HL-60 (cell line): ENCODE measurements around the gene ZMIZ1.

Source experiments
- DNase-seq, 2 experiments: peaks; one replicate each; pipeline ENCODE4 v3.0.0-alpha.2; 2010 to 2020; ENCODE audit warnings: low read depth in 1 of 2, low spot score in 1 of 2
- H3K27ac ChIP-seq: fragments of 250-450 bp; sonication (Bioruptor Pico); replicated peaks from 2 replicates; pipeline ENCODE4 v1.5.1; 2020; ENCODE audit warnings: mild to moderate bottlenecking, moderate library complexity
- H3K27me3 ChIP-seq: fragments of 250-450 bp; sonication (Bioruptor Pico); 2 replicates; pipeline ENCODE4 v1.5.1; 2021; ENCODE audit warnings: mild to moderate bottlenecking, moderate library complexity; ENCODE audit not compliant: insufficient read depth, poor library complexity, severe bottlenecking
- H3K4me3 ChIP-seq: replicated peaks from 2 replicates; pipeline ENCODE4 v1.5.1; 2011; ENCODE audit warnings: mild to moderate bottlenecking, control low read depth, low read length; ENCODE audit not compliant: insufficient read depth
- GABPA ChIP-seq: IDR thresholded peaks from 2 replicates; pipeline ENCODE4 v1.6.1; 2012; ENCODE audit warnings: low read depth
- POLR2AphosphoS5 ChIP-seq: IDR thresholded peaks from 2 replicates; pipeline ENCODE4 v1.6.1; 2012; ENCODE audit warnings: low read depth
- REST ChIP-seq: IDR thresholded peaks from 2 replicates; pipeline ENCODE4 v1.6.1; 2012; ENCODE audit warnings: low read depth; ENCODE audit not compliant: insufficient replicate concordance
- SPI1 ChIP-seq: IDR thresholded peaks from 2 replicates; pipeline ENCODE4 v1.6.1; 2012; ENCODE audit warnings: low read depth, mild to moderate bottlenecking, borderline replicate concordance
- TF ChIP-seq, protein P1 (sequence below): IDR thresholded peaks from one replicate; pipeline ENCODE4 v1.5.1; 2011; ENCODE audit warnings: low read length, control low read depth, inconsistent platforms; ENCODE audit not compliant: insufficient read depth

The ZMIZ1 gene

GRCh38 chr10:79222186-79222585 is 153.4 kb downstream of the ZMIZ1 start:
- no peak overlapping the region for H3K27ac ChIP-seq
- no peak overlapping the region for H3K4me3 ChIP-seq
- DNase-seq = no peak
- no peaks in the 10 kb centered on the region for H3K27me3 ChIP-seq
- TF ChIP-seq REST = no peak
- TF ChIP-seq, protein P1, sequence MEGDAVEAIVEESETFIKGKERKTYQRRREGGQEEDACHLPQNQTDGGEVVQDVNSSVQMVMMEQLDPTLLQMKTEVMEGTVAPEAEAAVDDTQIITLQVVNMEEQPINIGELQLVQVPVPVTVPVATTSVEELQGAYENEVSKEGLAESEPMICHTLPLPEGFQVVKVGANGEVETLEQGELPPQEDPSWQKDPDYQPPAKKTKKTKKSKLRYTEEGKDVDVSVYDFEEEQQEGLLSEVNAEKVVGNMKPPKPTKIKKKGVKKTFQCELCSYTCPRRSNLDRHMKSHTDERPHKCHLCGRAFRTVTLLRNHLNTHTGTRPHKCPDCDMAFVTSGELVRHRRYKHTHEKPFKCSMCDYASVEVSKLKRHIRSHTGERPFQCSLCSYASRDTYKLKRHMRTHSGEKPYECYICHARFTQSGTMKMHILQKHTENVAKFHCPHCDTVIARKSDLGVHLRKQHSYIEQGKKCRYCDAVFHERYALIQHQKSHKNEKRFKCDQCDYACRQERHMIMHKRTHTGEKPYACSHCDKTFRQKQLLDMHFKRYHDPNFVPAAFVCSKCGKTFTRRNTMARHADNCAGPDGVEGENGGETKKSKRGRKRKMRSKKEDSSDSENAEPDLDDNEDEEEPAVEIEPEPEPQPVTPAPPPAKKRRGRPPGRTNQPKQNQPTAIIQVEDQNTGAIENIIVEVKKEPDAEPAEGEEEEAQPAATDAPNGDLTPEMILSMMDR = no peak
- TF ChIP-seq GABPA = no peak
- no peak for TF ChIP-seq SPI1
- no peak for TF ChIP-seq POLR2AphosphoS5

- no peak for DNase-seq
- Histone ChIP-seq H3K4me3 (no peak overlapping the region), H3K27ac (no peak overlapping the region), H3K27me3 (no peaks in the 10 kb centered on the region)
- TF ChIP-seq REST (no peak), POLR2AphosphoS5 (no peak), GABPA (no peak), SPI1 (no peak)
- TF ChIP-seq, protein P1 = no peak
Observed at GRCh38 chr10:79223091-79224048, 154.6 kb downstream of the ZMIZ1 start.

DNA sequence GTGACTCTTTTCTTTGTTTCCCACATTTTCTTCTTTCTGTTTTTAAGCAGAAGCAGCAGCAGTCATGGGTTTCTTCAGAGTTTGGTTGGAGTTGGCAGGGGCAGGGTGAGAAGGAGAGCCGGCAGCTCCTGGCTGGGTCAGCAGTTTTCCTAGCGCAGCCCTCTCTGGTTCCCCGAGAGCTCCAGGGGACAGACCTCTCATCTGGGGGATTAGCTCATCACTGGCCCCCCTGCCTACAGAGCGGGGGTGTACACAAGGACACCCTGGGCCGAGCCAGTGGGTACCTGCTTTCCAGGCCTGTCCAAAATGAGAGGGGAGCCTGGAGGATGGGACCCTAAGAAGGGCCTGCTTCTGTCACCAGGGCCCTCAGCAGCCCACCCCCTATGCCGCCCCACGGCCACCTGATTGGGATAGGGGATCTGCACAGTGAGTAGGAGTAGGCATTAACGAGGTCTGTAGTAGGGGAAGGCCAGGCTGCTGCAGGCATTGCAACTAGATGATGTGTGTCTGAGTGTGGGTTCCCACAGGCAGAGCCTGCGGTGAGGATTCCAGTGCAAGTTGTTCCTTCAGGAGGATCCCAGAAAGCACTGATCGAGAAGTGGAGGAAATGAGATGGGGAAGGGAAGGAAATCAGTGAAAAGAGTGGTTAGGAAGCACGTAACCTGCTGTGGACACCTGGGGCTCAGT is 155.6 kb downstream of the ZMIZ1 start:
- Histone ChIP-seq H3K4me3 (no peak overlapping the region), H3K27ac (no peak overlapping the region)
- TF ChIP-seq REST (no peak), SPI1 (no peak), POLR2AphosphoS5 (no peak), GABPA (no peak)
- TF ChIP-seq, protein P1 = no peak

More for the DNA sequence above, 155.6 kb downstream of the ZMIZ1 start:
- H3K27me3 ChIP-seq = no peaks in the 10 kb centered on the region
- DNase-seq = no peak
